Prostate gland (tissue), 2 donors: ENCODE data around the gene DAD1. TPM values are rescaled to one million over a fixed set of nuclear protein-coding genes. Genes with fewer than 3 reads are reported as not detected.
A peak's percentile ranks its signal among the peaks of the same experiment; 100 is the strongest.

ENCODE experiments used
- DNase-seq: peaks from one replicate; pipeline ENCODE4 v3.0.0-alpha.2; 2019; ENCODE audit warnings: low spot score
- H3K27ac ChIP-seq, 2 donors: fragments of 200-600 bp; sonication (generic); 2 replicates each; pipeline ENCODE4 v1.5.1; 2017 to 2019
- H3K27me3 ChIP-seq: fragments of 200-600 bp; sonication (generic); replicated peaks from 2 replicates; pipeline ENCODE4 v1.5.1; 2019; ENCODE audit not compliant: insufficient read depth
- H3K36me3 ChIP-seq, 2 donors: fragments of 200-600 bp; sonication (generic); 1 replicate in 1 of 2; 2 replicates in 1 of 2; pipeline versions ENCODE4 v1.5.1 to v1.8.1; 2017 to 2019
- H3K4me1 ChIP-seq: fragments of 200-600 bp; sonication (generic); replicated peaks from 2 replicates; pipeline ENCODE4 v1.5.1; 2019
- H3K4me3 ChIP-seq, 2 donors: fragments of 200-600 bp; sonication (generic); 2 replicates each; pipeline ENCODE4 v1.5.1; 2017 to 2019
- H3K9me3 ChIP-seq: fragments of 200-600 bp; sonication (generic); 2 replicates; pipeline ENCODE4 v1.5.1; 2017
- POLR2A ChIP-seq: fragments of 450-650 bp; IDR thresholded peaks from one replicate; pipeline ENCODE4 v1.6.1; 2016; ENCODE audit warnings: antibody characterized with exemption, mild to moderate bottlenecking
- POLR2AphosphoS5 ChIP-seq: sonication (generic); formaldehyde crosslinking; IDR thresholded peaks from one replicate; pipeline ENCODE4 v1.6.1; 2017; ENCODE audit warnings: antibody characterized with exemption
- WGBS: methylation state at CpG from one replicate; pipeline ENCODE4 v1.1.5; 2018; 5-methylcytosine and 5-hydroxymethylcytosine counted together
- intact Hi-C: fragments of 100-400 bp; cut with DNase I; formaldehyde crosslinking; loops from one replicate; pipeline ENCODE4 v1.14.2; 2022
- total RNA-seq, 2 donors: library from RNA; depleted of rRNA; stranded (reverse); fragments of >200 nt; gene quantifications; one replicate each; pipeline ENCODE4 v1.1.0, GENCODE V29; 2016
- TF ChIP-seq, protein P1 (sequence below), 4 experiments: fragments of 200-600 bp in 2 of 4; fragments of 450-650 bp in 2 of 4; sonication (generic) in 2 of 4; IDR thresholded peaks; 1 replicate in 3 of 4; 2 replicates in 1 of 4; pipeline ENCODE4 v1.5.1; 2016 to 2019; ENCODE audit warnings: antibody characterized with exemption in 4 of 4, mild to moderate bottlenecking in 2 of 4, moderate library complexity in 2 of 4

DAD1 gene
- total RNA-seq, 2 donors from 2014 or later = 231 to 289 TPM

DNA sequence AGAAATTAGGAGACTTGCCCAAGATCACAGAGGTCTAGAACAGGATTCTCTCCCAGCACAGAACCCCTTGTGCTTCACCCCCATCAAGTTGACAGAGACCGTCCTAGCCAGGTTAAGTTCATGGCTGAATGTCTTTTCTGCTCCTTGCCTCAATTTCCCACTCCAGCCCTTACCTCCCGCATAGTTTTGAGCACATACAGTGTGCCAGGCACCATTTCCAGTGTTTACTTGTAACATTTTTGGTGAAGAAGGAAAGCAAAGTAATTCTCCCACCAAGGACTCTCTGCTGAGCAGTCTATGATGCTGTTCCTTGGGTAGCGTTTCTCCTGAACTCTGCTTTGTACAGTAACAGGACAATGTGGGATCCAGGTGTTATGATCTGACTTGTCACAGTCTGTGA is 10.3 kb upstream of the DAD1 start:
- Histone ChIP-seq H3K4me3 (peak overlapping the region; percentile 70 to 72), H3K36me3 (peaks cover 4 to 11% of the 10 kb centered on the region in 2 donors), H3K27ac (peak overlapping the region; percentile 91 to 95), H3K4me1 (no peaks in the 10 kb centered on the region), H3K27me3 (no peaks in the 10 kb centered on the region), H3K9me3 (no peaks in the 10 kb centered on the region)
- TF ChIP-seq, protein P1, sequence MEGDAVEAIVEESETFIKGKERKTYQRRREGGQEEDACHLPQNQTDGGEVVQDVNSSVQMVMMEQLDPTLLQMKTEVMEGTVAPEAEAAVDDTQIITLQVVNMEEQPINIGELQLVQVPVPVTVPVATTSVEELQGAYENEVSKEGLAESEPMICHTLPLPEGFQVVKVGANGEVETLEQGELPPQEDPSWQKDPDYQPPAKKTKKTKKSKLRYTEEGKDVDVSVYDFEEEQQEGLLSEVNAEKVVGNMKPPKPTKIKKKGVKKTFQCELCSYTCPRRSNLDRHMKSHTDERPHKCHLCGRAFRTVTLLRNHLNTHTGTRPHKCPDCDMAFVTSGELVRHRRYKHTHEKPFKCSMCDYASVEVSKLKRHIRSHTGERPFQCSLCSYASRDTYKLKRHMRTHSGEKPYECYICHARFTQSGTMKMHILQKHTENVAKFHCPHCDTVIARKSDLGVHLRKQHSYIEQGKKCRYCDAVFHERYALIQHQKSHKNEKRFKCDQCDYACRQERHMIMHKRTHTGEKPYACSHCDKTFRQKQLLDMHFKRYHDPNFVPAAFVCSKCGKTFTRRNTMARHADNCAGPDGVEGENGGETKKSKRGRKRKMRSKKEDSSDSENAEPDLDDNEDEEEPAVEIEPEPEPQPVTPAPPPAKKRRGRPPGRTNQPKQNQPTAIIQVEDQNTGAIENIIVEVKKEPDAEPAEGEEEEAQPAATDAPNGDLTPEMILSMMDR (IDR thresholded peaks at IDR 0.05) = no peak
- TF ChIP-seq POLR2A (no peak), POLR2AphosphoS5 (no peak)
- WGBS = 81% methylated on average over 3 of the region's 3 CpGs
- intact Hi-C loops = loop anchor here (10.0 kb wide), 1 partner anchor 165 kb away; the partner anchor contains the start of gene OXA1L
- no peak for DNase-seq

DNA sequence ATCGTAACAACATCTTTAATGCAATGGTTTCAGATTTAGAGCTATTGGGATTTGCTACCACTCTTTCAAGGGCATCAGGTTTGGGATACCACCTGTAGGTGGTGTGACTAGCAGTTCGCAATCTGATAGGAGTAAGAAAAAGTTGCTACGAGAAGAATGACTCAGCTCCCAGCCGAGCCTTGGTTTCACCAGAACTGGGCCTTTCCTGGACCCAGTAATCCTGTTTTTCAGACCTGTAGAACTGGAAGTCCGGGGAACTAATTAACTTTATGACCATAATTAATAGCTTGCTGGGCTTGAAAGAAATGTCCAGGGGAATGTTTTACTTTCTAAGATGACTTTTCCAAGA is 9.8 kb upstream of the DAD1 start:
- Histone ChIP-seq H3K27me3 (no peaks in the 10 kb centered on the region), H3K27ac (peak overlapping the region; percentile 91 to 95), H3K9me3 (no peaks in the 10 kb centered on the region), H3K4me3 (peak overlapping the region; percentile 70 to 72), H3K36me3 (peaks cover 4 to 7% of the 10 kb centered on the region in 2 donors), H3K4me1 (no peaks in the 10 kb centered on the region)
- TF ChIP-seq POLR2A = peak; percentile 18
- TF ChIP-seq, protein P1 (IDR thresholded peaks at IDR 0.05) = peak in 3 of 4 experiments; percentile 25 to 57 (median 50)
- peak; percentile 48 for TF ChIP-seq POLR2AphosphoS5
- intact Hi-C loops = loop anchor here (10.0 kb wide), 1 partner anchor 166 kb away; the partner anchor contains the start of gene OXA1L
- WGBS = 2% methylated on average over 5 of the region's 5 CpGs
- peak; percentile 67 for DNase-seq

DNA sequence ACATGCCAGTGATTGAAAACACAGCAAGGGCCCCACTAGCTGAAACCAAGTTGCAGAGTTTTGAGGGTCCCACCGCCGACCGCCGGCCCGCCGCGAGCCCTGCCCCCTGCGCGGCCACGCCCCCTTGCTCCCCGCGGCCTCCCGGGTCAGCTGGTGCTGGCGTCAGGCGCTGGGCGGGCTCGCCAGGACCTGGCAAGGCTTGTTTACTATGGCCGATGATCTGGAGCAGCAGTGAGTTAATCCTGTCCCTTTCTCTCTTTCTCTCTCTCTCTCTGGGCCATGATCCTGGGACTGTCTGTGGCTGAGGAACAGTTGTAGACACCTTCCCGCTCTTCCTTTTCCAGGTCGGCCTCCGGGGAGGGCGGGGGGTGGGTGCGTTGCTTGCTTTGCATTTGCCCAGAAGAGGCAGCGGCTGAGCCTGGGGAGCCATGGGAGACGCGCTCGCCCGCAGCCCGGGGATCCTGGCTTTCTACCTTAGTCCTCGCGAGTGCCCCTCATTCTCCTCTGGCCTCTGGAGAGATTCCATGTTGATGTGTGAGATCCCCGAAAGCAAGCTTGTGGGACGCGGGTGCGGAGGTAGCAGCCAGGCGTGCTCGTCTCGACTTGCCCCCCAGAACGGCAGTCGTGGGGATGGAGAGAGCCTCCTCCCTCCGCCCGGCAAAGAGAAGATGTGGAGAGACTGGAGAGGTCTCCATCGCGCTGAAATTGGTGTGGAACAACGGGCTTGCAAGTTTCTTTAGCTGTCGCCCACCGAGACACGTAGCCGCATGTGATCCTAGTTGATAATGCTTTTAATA is 9.3 kb upstream of the DAD1 start, which contains the start of gene ABHD4:
Gene ABHD4, plus strand, starts transcription at position 202 of the 797 bp plus-strand sequence. Its CDS starts 7 bp downstream, at position 209.
- TF ChIP-seq POLR2AphosphoS5 (peak; percentile 87), POLR2A (peak; percentile 98)
- TF ChIP-seq, protein P1 (IDR thresholded peaks at IDR 0.05) = peak in 1 of 4 experiments; percentile 8
- no peaks in the 10 kb centered on the region for H3K4me1 ChIP-seq
- peaks cover 0 to 1% of the 10 kb centered on the region in 2 donors for H3K36me3 ChIP-seq
- DNase-seq = peak; percentile 82
- intact Hi-C loops = loop anchor here (10.0 kb wide), 1 partner anchor 167 kb away; the partner anchor contains the start of gene OXA1L
- peak within 1 kb of the TSS; percentile 70 to 72 for H3K4me3 ChIP-seq
- no peaks in the 10 kb centered on the region for H3K27me3 ChIP-seq
- no peaks in the 10 kb centered on the region for H3K9me3 ChIP-seq
- peak within 1 kb of the TSS; percentile 91 to 95 for H3K27ac ChIP-seq
- under 1% methylated on average over 49 of the region's 49 CpGs for WGBS

DNA sequence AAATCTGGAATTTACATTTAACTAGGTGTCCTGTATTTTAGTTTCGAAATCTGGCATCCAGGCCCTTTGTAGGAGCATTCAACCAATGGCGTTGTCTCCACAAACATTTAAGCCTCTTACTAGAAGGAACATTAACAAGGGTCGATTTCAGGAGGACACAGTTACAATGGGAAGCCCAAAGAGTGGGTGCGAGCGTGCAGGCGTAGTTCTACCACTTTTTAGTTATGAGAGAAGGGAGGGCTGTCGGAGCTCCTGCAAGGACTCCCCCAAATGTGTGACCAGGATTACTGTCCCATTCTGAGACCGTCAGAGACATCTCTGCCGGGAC is 8.7 kb upstream of the DAD1 start:
- Histone ChIP-seq H3K4me3 (peak overlapping the region; percentile 70 to 72), H3K27ac (peak overlapping the region; percentile 91 to 95), H3K27me3 (no peaks in the 10 kb centered on the region), H3K36me3 (no peaks in the 10 kb centered on the region), H3K9me3 (no peaks in the 10 kb centered on the region), H3K4me1 (no peaks in the 10 kb centered on the region)
- TF ChIP-seq POLR2A = no peak
- TF ChIP-seq, protein P1 (IDR thresholded peaks at IDR 0.05) = no peak
- TF ChIP-seq POLR2AphosphoS5 = no peak
- DNase-seq = no peak
- intact Hi-C loops = loop anchor here (10.0 kb wide), 1 partner anchor 167 kb away; the partner anchor contains the start of gene OXA1L
- 9% methylated on average over 9 of the region's 9 CpGs for WGBS
